ENCODE data around the gene KCNK4.

Gene KCNK4

GRCh38 chr11:64349404-64349803 is 58.3 kb downstream of the KCNK4 start:
- DNase-seq, result no peak
- no peak for TF ChIP-seq CTCF (IDR thresholded peaks at IDR 0.05)
- Mint-ChIP-seq H3K4me3 (no peak overlapping the region), H3K27me3 (ENCODE audit: low read depth, poor library complexity) (peaks cover 6% of the 10 kb centered on the region), H3K36me3 (ENCODE audit: low read depth) (no peaks in the 10 kb centered on the region), H3K27ac (no peak overlapping the region), H3K9me3 (no peaks in the 10 kb centered on the region), H3K4me1 (peaks cover 44% of the 10 kb centered on the region)
